Neural cell (in vitro differentiated cells): ENCODE data around the gene PROK1. TPM values are rescaled to one million over a fixed set of nuclear protein-coding genes. Genes with fewer than 3 reads are reported as not detected.

Experiments
- H2AFZ ChIP-seq: fragments of 200-600, 300-800 bp; sonication (generic), shearing (Covaris generic); 2 replicates; pipeline ENCODE4 v1.6.0; 2014; ENCODE audit warnings: low read depth, mild to moderate bottlenecking, antibody characterized with exemption, low read length, moderate library complexity
- H3F3A ChIP-seq: fragments of 200-600 bp; shearing (Covaris generic); 2 replicates; pipeline ENCODE4 v1.6.1; 2016; ENCODE audit warnings: mild to moderate bottlenecking, moderate library complexity, mixed read lengths, antibody characterized with exemption, low read length; ENCODE audit not compliant: insufficient read depth, poor library complexity, severe bottlenecking
- H3K27ac ChIP-seq: fragments of 200-600, 300-800 bp; sonication (generic), shearing (Covaris generic); 2 replicates; pipeline ENCODE4 v1.5.1; 2014; ENCODE audit warnings: mild to moderate bottlenecking, low read length, moderate library complexity
- H3K27me3 ChIP-seq: fragments of 300-800, 200-600 bp; sonication (generic), shearing (Covaris generic); 2 replicates; pipeline ENCODE4 v1.6.0; 2014; ENCODE audit warnings: mild to moderate bottlenecking, low read depth, low read length, moderate library complexity; ENCODE audit not compliant: insufficient read depth
- H3K36me3 ChIP-seq: fragments of 300-800, 200-600 bp; sonication (generic), shearing (Covaris generic); 2 replicates; pipeline ENCODE4 v1.5.1; 2014; ENCODE audit warnings: mild to moderate bottlenecking, antibody characterized with exemption, low read length, moderate library complexity; ENCODE audit not compliant: insufficient read depth
- H3K4me2 ChIP-seq: fragments of 300-800, 200-600 bp; sonication (generic), shearing (Covaris generic); 2 replicates; pipeline ENCODE4 v1.6.0; 2014; ENCODE audit warnings: mild to moderate bottlenecking, low read length
- H3K4me3 ChIP-seq: fragments of 300-800, 200-600 bp; sonication (generic), shearing (Covaris generic); 2 replicates; pipeline ENCODE4 v1.5.1; 2014; ENCODE audit warnings: mild to moderate bottlenecking, low read length, moderate library complexity
- H3K79me2 ChIP-seq: fragments of 200-600 bp; shearing (Covaris generic); replicated peaks from 2 replicates; pipeline ENCODE4 v1.6.0; 2014; ENCODE audit warnings: mild to moderate bottlenecking, low read length, moderate library complexity; ENCODE audit not compliant: insufficient read depth
- H3K9ac ChIP-seq: fragments of 300-800, 200-600 bp; sonication (generic), shearing (Covaris generic); 2 replicates; pipeline ENCODE4 v1.6.1; 2016; ENCODE audit warnings: mild to moderate bottlenecking, low read length, mixed read lengths
- H3K9me2 ChIP-seq: fragments of 200-600 bp; shearing (Covaris generic); 2 replicates; pipeline ENCODE4 v1.6.1; 2016; ENCODE audit warnings: mild to moderate bottlenecking, low read length, mixed read lengths; ENCODE audit not compliant: insufficient read depth
- H3K9me3 ChIP-seq: fragments of 200-600, 300-800 bp; sonication (generic), shearing (Covaris generic); 2 replicates; pipeline ENCODE4 v1.6.1; 2016; ENCODE audit warnings: mild to moderate bottlenecking, mixed run types, low read length, moderate library complexity, mixed read lengths
- H4K20me1 ChIP-seq: fragments of 200-600 bp; shearing (Covaris generic); 2 replicates; pipeline ENCODE4 v1.6.1; 2016; ENCODE audit warnings: mild to moderate bottlenecking, mixed run types; ENCODE audit not compliant: insufficient read depth
- CTCF ChIP-seq: fragments of 450-650 bp; IDR thresholded peaks from 2 replicates; pipeline ENCODE4 v1.5.1; 2014; ENCODE audit warnings: antibody characterized with exemption, mild to moderate bottlenecking, moderate library complexity; ENCODE audit not compliant: poor library complexity, severe bottlenecking
- EP300 ChIP-seq: fragments of 450-650 bp; conservative IDR thresholded peaks from 2 replicates; pipeline ENCODE4 v1.6.1; 2014; ENCODE audit warnings: antibody characterized with exemption, mild to moderate bottlenecking, moderate library complexity; ENCODE audit not compliant: poor library complexity, severe bottlenecking
- EZH2 ChIP-seq: fragments of 200-600, 300-800 bp; shearing (Covaris generic), sonication (generic); IDR thresholded peaks from 2 replicates; pipeline ENCODE4 v1.6.1; 2014; ENCODE audit warnings: antibody characterized with exemption, low read length, borderline replicate concordance, mild to moderate bottlenecking; ENCODE audit not compliant: insufficient read depth, poor library complexity, severe bottlenecking
- MXI1 ChIP-seq: fragments of 450-650 bp; conservative IDR thresholded peaks from 2 replicates; pipeline ENCODE4 v1.6.1; 2014; ENCODE audit warnings: antibody characterized with exemption, mild to moderate bottlenecking; ENCODE audit not compliant: poor library complexity, severe bottlenecking
- POLR2AphosphoS5 ChIP-seq: IDR thresholded peaks from 2 replicates; pipeline ENCODE4 v1.6.1; 2012
- RAD21 ChIP-seq: fragments of 450-650 bp; conservative IDR thresholded peaks from 2 replicates; pipeline ENCODE4 v1.6.1; 2014; ENCODE audit warnings: antibody characterized with exemption, mild to moderate bottlenecking, moderate library complexity
- REST ChIP-seq: IDR thresholded peaks from 2 replicates; pipeline ENCODE4 v1.6.1; 2012; ENCODE audit warnings: borderline replicate concordance
- SMC3 ChIP-seq: fragments of 450-650 bp; conservative IDR thresholded peaks from 2 replicates; pipeline ENCODE4 v1.6.1; 2014; ENCODE audit warnings: antibody characterized with exemption, mild to moderate bottlenecking, moderate library complexity; ENCODE audit not compliant: poor library complexity
- TAF1 ChIP-seq: IDR thresholded peaks from 2 replicates; pipeline ENCODE4 v1.6.1; 2012; ENCODE audit warnings: low read depth
- polyA plus RNA-seq: library from polyadenylated mRNA; depleted of rRNA; stranded (reverse); fragments of >200 nt; gene quantifications from 2 replicates; pipeline ENCODE4 v1.2.3, GENCODE V29; 2014

PROK1 gene
- polyA plus RNA-seq, 1 donor from 2014 or later, result 0.54 TPM

GRCh38 chr1:110424699-110425611, 26.0 kb upstream of the PROK1 start:
- TF ChIP-seq MXI1, result no peak
- no peak for TF ChIP-seq POLR2AphosphoS5
- TF ChIP-seq EP300, result no peak
- TF ChIP-seq TAF1, result no peak
- TF ChIP-seq SMC3, result no peak
- no peak for TF ChIP-seq REST
- no peak for TF ChIP-seq EZH2
- no peak for TF ChIP-seq RAD21
- TF ChIP-seq CTCF, result no peak
- Histone ChIP-seq H3K9me2 (no peaks in the 10 kb centered on the region), H2AFZ (no peak overlapping the region), H3K9ac (no peak overlapping the region), H3K4me3 (no peak overlapping the region), H3K79me2 (no peaks in the 10 kb centered on the region), H4K20me1 (no peaks in the 10 kb centered on the region), H3K9me3 (no peaks in the 10 kb centered on the region), H3K27me3 (no peaks in the 10 kb centered on the region), H3K36me3 (no peaks in the 10 kb centered on the region), H3F3A (no peaks in the 10 kb centered on the region), H3K27ac (no peak overlapping the region), H3K4me2 (no peak overlapping the region)

GRCh38 chr1:110425612-110426152, 25.3 kb upstream of the PROK1 start:
- no peaks in the 10 kb centered on the region for H3K9me3 ChIP-seq
- no peak overlapping the region for H3K27ac ChIP-seq
- H3K4me3 ChIP-seq, result no peak overlapping the region
- H2AFZ ChIP-seq, result no peak overlapping the region
- no peaks in the 10 kb centered on the region for H3K36me3 ChIP-seq
- H3K9me2 ChIP-seq, result no peaks in the 10 kb centered on the region
- no peaks in the 10 kb centered on the region for H3K79me2 ChIP-seq
- no peak overlapping the region for H3K4me2 ChIP-seq
- TF ChIP-seq REST (no peak), MXI1 (no peak), CTCF (no peak), RAD21 (no peak), POLR2AphosphoS5 (no peak), EZH2 (no peak), TAF1 (no peak), EP300 (no peak), SMC3 (no peak)
- no peaks in the 10 kb centered on the region for H3K27me3 ChIP-seq
- no peaks in the 10 kb centered on the region for H3F3A ChIP-seq
- H3K9ac ChIP-seq, result no peak overlapping the region
- H4K20me1 ChIP-seq, result no peaks in the 10 kb centered on the region
